GM04504 (cell line): ENCODE measurements around the gene RBM20.
"Not testable (repeated sequence)": the region's sequence is repeated elsewhere in the genome, so short reads cannot be mapped to it uniquely, and the experiment has no call there.

Experiments
- DNase-seq: peaks from one replicate; pipeline ENCODE4 v3.0.0-alpha.2; 2012; ENCODE audit warnings: low read depth

RBM20 gene

DNA sequence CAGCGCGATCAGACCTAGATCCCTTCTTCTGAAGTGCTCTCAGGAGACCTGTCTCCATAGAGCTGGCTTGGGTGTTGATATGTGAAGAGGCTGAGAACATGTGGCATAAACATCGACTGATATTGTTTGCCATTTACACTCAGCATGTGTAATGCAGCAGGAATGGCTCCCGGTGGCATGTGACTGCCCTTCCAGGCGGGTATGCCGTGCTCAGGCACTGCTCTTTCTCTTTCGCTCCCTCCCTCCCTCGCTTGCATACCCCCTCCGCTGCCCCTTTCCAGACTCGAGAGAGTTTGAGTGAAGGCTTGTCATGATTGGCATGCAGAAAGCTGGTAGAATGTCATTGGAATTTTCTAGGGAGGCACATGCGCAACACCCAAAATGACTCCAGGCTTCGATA is 120.2 kb downstream of the RBM20 start:
- DNase-seq = no peak

DNA sequence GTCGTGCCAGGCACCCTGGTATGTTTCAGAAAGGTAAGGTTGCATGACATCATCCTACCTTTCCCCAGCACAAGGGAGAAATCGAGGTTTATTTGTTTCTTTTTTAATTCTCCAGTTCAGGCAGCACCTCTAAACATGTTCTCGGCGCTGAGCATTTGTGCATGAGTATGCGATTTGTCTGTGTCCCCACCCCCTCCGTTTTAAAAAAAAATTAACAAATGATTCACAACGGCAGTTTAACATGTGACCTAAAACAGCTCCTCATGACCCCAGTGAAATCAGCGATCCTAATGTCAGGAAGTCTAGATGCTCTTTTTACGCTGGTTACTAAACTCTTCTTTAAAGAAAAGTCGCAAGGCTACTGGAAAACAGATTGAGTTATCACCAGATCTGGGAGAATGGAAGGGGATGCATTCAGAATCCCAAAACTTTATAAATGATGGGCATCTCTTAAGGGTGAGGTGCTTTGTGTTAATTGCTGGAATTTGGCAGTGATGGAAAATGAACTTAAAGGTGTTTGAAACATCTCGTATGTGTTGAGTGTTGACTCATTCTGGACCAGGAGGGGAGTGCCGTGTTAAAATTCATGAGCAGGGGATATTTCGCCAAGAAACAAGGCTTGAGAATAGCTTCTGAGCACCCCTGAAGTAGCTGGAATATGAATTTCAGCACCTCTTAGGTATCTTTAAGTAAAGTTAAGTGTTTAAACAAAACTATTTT is 120.8 kb downstream of the RBM20 start:
- DNase-seq = no peak

DNA sequence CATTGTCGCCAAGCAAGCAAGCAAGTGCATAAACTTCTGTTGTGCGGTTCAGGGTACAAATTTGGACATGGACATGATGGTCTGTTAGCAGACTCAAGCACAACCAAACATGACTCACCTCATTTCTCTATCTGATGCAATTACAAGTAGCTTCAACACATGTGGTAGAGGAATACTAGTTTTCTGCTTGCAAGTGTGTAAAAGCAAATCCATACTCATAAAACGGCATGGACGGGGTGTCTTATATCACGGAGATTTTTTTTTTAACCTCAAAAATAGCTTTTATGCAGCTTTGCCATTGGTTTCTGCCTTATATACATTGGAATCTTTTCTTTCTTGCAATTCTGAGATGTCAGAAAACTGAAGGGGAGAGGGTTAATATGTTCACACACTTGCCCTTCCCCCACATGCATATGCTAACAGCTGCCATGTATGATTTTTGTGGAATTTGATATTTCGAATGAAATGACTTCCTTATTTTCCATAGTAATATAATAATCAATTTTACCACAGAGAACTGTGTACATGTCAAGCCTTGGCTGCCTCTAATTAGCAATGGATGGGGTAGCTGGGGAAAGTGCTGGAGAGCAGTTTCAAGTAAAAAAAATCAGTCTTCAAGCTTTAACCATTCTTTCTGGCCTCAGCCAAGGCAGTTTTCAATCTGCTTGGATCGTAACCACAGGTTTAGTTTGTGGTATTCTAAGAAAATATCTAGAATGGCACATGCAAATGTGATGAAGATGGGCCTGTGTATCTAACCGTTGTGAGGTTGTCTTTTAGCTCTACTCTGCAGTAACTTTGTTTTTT is 121.6 kb downstream of the RBM20 start:
- no peak for DNase-seq

DNA sequence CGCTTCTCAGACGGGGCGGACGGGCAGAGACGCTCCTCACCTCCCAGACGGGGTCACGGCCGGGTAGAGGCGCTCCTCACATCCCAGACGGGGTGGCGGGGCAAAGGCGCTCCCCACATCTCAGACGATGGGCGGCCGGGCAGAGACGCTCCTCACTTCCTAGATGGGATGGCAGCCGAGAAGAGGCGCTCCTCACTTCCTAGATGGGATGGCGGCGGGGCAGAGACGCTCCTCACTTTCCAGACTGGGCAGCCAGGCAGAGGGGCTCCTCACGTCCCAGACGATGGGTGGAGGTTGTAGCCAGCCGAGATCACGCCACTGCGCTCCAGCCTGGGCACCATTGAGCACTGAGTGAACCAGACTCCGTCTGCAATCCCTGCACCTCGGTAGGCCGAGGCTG is 123.5 kb downstream of the RBM20 start:
- not testable (repeated sequence) for DNase-seq

DNA sequence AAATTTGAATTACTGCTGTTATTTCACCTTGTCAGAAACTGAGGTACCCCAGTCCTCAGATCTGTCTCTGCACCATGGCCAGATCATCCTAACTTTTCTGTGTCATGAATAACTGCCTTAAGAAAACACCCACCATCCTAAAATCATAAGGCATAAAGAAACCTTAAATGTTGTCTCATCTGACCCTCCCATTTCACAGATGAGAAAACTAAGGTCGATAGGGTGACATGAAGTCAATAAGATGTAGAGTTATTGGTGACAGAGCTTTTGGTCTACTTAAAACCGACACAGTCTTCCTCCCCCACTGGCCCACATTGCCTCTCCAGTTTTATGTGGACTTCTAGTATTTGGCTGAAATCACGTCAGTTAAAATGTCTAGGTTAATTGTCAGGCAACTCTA is 126.1 kb downstream of the RBM20 start:
- no peak for DNase-seq

DNA sequence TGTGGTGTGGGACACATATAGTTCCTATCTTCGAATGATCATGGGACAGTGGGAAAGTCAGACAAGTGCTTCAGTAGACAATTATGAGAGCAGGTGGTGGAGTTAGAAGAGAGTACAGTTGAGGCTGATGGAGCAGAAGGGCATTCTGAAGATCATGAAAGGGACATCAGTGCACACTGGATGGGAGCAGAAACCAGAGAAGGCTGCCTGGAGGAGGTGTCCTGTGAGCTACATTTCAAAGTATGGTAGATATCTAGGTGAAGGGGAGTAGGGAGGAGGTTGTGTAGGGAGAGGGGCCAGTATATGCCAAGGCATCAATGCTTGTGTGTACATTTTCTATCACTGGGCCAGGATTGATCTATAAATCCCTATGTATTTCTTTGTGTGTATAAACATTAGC is 127.3 kb downstream of the RBM20 start:
- DNase-seq = no peak

DNA sequence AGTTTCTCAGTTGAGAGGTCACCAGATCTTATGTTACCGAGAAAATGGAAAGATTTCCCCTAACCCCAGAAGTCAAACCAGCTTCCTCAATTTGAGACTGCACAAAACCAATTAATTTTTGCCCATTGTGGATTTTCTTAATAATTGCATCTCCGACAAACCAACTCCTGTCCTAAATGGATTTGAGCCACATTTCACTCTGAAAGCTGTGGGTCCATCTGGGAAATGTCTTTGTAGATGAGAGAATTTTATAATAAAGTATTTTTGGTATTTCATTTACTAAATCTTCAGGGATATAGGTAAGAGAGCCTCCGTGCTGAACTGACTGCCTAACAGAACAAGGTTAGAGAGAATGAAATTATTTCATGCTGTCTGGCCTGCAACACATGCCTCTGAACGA is 127.9 kb downstream of the RBM20 start:
- DNase-seq = no peak

DNA sequence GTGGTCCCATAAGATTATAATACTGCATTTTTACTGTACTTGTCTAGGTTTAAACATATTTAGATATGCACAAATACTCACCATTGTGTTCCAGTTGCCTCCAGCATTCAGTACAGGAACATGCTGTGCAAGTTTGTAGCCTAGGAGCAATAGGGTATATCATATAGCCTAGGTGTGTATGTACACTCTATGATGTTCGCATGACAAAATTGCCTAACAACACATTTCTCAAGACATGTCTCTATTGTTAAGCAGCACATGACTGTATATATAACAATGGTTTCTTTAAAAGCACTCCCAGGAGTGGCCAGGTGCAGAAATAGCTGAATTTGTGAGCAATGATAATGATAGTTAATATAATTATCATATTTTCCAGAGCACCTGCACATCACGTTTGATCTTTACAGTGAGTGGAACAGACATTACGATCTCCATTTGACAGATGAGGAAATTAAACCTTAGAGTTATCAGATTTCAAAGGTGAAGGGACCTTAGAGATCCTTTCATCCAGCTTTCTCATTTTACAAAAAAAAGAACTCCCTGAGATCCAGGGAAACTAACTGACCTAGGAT is 128.4 kb downstream of the RBM20 start:
- DNase-seq = no peak

DNA sequence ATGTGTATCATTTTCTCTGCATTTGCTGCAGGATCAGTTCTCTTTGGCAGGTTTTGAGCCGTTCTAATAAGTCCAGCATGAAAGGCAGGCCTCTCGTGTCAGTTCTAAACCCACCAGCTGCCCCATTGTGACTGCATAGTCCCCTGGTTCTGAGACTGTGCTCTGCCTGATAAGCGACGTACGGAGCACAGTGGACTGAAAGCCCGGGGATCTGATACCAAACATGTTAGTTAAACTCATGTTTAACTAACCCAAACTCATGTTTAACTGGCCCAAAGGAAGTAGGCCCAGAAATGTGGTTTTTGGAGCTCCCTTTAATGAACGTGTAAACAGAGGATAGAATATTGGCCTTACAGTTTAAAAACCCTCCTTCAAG is 129.5 kb downstream of the RBM20 start:
- no peak for DNase-seq

DNA sequence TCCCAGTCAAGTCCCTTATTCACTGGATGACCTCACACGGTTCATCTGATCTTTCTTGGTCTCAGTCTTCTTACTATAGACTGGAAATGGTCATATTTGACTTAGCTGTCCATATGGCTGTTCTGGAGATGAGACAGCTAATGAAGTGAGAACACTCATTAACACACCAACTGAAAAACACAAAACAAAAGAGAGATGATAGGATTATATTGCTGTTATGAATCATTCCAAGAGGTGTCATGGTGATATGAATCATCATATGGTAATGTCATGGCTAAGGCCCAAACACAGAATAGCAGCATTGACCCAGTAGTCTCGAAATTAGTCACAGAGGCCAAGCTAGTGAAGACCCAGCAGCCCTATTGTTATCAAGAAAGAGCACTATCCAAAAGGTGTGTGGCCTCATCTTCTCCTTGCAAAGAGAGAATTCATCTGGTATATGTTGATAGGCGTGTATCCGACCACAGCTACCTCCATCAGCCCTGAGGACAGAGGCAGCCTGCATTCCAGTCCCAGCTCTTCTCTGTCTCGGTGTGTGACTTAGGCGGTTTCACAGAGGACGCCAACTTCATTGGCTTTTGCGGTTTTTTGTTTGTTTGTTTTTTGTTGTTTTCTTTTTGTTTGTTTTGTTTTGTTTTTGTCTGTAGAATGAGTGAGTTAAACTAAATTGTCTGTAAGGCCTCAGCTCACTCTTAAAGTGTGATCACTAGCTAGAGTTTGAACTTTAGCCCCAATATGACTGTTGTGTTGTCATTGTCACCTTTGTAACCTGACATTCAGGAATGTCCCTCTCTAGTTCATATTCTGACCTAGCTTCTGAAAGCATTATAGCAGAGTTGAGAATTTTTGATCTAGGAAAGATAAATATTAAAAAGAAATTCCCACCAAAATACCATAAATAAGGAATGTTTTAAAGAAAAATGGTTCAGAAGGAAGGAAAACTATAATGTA is 130.2 kb downstream of the RBM20 start:
- peak; percentile 48 for DNase-seq

DNA sequence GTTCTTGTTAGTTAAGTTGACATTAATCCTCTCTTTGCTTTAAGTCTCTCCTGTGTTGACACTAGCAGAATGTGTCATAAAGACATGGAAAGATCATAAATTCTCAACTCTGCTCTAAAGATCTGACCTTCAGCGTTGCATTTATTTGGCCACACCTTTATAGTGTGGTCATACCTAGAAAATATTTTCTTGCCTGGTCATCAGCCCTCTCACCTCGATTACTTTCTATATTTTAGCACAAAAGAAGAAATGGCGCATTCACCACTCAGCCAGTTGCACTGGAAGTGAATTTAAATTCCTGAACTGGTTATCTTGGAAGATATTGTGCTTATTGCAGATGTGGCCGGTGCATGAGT is 130.9 kb downstream of the RBM20 start:
- no peak for DNase-seq

DNA sequence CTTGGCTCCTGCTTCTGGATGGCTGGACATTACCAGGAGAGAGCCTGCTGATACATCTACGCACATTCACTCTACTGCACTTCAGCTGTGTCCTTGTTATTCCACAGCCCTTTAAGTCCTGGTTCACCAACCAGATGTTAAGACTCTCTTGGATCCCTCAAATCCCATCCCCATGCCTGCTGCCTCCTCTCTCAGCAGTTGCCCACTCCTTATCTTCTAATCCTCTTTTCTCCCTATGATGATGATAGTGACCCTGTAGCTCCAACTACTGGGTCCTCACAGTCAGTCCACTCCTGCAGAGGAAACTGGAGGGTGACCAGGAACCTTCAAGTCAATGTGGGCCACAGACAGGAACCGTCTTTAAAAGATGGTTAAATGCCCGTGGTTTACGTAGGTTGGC is 131.3 kb downstream of the RBM20 start:
- DNase-seq = no peak

DNA sequence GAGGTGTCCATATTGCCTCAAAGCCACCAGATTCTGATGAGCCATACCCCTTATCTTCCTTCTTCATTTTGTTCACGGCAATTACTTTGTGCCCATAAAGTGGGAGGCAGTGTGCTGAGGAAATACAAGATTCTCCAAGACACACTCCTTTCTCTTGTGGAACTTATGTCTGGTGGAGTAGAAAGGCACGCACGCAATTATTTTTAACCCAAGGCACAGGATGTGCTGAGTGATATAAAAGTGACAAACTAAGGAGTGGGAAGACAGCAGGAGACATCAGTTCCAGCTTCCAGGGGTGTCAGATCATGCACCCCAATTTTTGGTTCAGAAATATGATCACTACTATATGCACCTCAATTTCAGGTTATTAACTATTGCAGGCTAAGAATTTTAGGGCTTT is 132.9 kb downstream of the RBM20 start:
- DNase-seq = no peak

DNA sequence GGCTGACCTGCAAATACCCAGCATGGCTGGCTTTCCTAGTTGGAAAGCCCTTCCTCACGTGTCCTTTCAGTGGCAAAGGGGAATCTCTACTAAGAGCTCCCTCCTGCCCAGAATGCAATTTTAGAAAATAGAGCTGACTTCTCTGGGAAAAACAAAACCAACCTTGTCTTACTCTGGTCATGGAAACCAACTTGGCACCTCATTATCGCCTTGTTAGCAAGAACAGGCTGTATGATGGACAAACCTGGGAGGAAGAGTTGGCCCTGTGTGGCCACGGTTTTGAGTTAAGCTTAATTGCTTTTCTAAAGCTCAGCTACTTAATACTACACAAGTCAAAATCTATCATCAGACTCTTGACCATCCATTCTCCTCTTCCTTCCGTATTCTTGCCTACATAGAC is 133.5 kb downstream of the RBM20 start:
- no peak for DNase-seq

DNA sequence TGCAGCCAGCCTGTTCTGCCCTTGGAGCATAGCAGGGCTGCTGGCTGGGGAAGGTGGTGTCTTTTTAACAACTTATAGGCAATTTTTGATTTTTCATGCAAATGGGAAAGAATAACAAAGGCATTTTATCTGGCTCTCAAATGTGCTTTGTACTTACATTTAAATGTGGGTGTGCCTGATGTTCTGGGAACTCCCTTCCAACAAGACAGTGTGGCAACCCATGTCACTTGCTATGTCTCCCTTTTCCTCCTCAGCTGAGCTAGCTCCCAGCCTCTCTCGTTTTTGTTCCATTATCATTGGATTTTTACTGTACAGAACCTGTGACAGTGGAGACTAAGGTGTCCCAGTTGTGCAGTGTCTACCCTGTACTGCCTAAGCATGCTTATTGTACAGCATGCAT is 134.1 kb downstream of the RBM20 start:
- no peak for DNase-seq

DNA sequence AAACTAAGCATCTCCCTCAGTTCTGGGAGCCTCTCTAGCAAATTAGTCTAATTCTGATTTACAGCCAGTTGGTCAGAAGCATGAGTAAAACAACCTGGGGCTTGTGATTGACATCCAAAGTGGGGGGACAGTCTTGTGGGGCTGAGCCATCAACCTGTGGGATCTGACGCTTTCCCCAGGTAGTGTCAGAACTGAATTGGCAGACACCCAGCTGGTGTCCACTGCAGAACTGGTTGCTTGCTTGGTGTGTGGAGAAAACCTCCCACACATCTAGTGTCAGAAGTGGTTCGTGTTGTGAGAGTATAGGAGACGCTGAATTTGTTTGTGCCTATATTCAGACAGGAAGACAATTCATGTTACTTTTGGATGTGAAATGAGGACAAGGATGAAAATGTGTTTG is 135.4 kb downstream of the RBM20 start:
- no peak for DNase-seq

DNA sequence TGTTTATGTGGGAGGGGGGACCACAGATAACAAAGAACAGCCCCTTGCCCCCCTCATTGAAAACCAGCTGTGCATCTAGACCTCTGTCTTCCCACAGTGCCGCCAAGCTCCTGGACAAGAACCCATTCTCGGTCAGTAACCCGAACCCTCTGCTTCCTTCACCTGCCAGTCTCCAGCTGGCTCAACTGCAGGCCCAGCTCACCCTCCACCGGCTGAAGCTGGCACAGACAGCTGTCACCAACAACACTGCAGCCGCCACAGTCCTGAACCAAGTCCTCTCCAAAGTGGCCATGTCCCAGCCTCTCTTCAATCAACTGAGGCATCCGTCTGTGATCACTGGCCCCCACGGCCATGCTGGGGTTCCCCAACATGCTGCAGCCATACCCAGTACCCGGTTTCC is 136.6 kb downstream of the RBM20 start:
- no peak for DNase-seq

DNA sequence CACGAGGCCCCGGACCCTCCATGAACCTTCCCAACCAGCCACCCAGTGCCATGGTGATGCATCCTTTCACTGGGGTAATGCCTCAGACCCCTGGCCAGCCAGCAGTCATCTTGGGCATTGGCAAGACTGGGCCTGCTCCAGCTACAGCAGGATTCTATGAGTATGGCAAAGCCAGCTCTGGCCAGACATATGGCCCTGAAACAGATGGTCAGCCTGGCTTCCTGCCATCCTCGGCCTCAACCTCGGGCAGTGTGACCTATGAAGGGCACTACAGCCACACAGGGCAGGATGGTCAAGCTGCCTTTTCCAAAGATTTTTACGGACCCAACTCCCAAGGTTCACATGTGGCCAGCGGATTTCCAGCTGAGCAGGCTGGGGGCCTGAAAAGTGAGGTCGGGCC is 137.0 kb downstream of the RBM20 start:
- no peak for DNase-seq

DNA sequence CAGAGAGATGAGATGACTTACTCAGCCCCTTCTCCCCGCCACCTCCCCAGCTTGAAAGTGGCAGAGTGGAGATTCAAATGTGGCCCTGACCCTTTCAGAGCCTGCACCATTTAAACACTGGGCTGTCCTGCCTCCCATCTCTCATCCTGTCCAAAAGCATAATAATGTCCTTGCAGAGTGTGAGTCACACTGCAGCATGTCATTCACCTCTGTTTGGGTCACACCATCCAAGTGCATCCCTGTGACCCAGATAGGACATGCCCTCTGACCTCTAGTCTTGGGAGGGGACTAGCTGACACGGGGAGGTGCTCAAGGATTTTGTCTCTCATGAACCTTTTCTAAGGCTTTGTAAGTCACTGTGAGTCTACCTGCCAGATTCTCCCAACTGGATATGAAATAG is 138.5 kb downstream of the RBM20 start:
- no peak for DNase-seq

DNA sequence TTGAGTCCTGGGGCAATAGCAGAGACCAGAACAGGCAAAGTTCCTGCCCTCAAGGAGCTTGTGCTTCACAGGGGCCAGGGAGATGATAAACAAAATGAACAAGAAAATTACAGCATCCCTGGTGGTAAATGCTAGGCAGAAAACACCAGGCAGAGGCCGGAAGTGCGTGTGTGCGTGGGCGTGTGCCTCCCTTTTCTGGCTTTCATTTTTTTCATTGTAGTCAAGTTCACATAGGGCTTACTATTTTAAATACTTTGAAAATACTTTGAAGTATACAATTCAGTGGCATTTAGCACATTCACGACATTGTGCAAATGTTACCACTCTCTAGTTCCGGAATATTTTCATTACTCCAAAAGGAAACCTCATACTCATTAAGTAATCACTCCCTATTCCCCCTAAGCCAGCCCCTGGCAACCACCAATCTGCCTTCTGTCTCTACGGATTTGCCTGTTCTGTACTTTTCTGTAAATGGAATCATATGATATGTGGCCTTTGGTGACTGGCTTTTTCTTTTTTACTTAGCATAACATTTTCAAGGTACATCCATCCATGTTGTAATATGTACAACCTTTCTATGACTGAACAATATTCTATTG is 139.5 kb downstream of the RBM20 start:
- DNase-seq = no peak

DNA sequence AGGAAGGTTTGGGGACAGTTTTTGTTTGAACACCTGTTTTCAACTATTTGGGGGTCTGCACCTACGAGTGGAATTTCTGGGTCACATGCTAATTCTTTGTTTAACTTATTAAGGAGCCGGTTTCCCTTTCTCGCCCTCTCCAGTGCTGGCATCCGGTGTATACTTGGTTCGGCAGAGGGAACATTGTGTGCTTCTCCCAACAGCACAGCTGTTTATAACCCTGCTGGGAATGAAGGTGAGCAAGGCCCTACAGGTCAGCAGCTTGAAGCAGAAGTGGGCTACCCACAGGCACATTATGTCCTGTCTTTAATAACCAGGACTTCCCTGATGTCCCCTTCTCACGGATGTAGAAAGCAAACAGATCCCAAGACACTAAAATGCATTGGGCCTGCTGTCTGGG is 140.1 kb downstream of the RBM20 start:
- no peak for DNase-seq

DNA sequence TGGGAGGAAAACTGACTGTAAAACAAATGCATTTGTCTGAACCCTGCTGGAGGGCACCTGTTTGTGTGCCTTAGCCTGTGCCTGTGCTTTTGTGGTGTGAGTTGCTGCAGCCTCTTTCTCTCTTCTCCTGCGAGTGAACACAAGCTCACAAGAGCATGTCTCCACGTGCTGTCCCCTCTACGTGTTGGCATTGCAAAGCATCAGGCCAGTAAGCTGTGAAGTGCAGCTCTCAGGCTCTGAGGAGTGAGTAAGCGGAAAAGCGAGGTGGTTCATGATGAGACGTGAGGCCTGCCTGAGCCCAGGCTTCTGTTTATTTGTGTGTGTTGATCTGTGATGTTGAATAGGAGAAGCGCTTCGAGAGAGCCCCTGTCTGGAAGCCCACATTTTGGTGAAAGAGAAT is 142.0 kb downstream of the RBM20 start:
- no peak for DNase-seq
